T-helper 1 cell treated with Interleukin-12 subunit alpha and Interleukin-12 subunit beta and Interleukin-4 antibody, amounts not matched to agents 30 ng/mL and 1 ng/mL, for 36 hours (primary cell): ENCODE measurements around the gene PHF10. TPM values are rescaled to one million over a fixed set of nuclear protein-coding genes. Genes with fewer than 3 reads are reported as not detected.
"Not testable (repeated sequence)": the region's sequence is repeated elsewhere in the genome, so short reads cannot be mapped to it uniquely, and the experiment has no call there.

Experiments used
- intact Hi-C: fragments of 100-400 bp; cut with micrococcal nuclease; formaldehyde crosslinking; loops from one replicate; pipeline ENCODE4 v1.15.1; 2024
- total RNA-seq: library from RNA; stranded (reverse); gene quantifications from 2 replicates; pipeline ENCODE4 v1.2.3, GENCODE V29; 2022

Gene PHF10
- total RNA-seq, 1 donor from 2014 or later: 53.5 TPM

DNA sequence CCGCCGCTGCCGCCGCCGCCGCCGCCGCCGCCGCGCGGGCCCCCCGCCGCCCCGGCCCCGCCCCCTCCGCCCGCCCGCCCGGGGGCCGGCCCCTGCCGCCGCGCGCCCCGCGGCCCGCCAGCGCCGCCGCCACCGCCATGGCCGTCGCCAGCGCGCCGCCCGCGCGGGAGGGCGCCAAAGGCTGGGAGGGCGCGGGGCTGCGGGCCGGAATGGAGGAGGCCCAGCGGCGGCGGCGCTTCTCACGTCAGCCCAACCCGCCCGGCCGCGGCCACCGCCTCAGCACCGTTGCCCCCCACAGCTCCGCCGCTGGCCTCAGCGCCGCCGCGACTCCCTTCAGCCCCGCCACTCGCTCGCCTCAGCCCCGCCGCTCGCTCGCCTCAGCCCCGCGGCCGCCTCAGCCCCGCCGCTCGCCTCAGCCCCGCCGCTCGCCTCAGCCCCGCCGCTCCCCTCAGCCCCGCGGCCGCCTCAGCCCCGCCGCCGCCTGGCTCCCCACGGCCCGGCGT is 258 bp downstream of the PHF10 start:
- intact Hi-C loops: loop anchor here (1.0 to 10.0 kb wide), 7 partner anchors 22 to 1899 kb away; partner anchors contain the start of genes AFDN, C6orf120, DYNLT2 and ERMARD

GRCh38 chr6:169723200-169723909 is 945 bp downstream of the PHF10 start:
- intact Hi-C loops: loop anchor here (1.0 to 10.0 kb wide), 7 partner anchors 21 to 1899 kb away; partner anchors contain the start of genes AFDN, C6orf120, DYNLT2 and ERMARD

GRCh38 chr6:169722362-169723199 is 1.7 kb downstream of the PHF10 start:
- intact Hi-C loops: loop anchor here (1.0 to 10.0 kb wide), 7 partner anchors 20 to 1898 kb away; partner anchors contain the start of genes AFDN, C6orf120, DYNLT2 and ERMARD

- intact Hi-C loops: loop anchor here (2.0 to 10.0 kb wide), 2 partner anchors 70 to 1896 kb away; partner anchors contain the start of gene AFDN
Measured at GRCh38 chr6:169720207-169720855, 4.0 kb downstream of the PHF10 start.

- intact Hi-C loops: no loop called here
Measured at GRCh38 chr6:169719117-169719516, 5.2 kb downstream of the PHF10 start.

DNA sequence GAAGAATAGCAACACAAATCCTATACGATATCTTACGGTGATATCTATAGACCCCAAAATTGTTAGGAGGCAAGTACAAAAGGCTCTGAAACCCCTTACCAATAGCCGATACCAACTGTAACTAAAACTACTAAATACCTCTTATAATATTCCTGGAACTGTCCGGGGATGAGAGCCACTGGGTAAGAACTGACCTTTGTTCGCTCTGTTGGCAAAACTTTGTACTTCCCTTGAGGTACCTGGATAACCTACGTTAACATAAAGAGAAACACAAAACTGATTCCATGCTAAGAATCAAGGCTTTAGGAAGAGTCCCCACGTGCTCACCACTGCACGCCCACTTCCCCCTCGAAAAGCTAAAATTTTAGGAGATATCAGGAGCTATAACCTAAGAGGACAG is 9.7 kb downstream of the PHF10 start:
- intact Hi-C loops: no loop called here

GRCh38 chr6:169714178-169714577 is 10.1 kb downstream of the PHF10 start:
- intact Hi-C loops: no loop called here

DNA sequence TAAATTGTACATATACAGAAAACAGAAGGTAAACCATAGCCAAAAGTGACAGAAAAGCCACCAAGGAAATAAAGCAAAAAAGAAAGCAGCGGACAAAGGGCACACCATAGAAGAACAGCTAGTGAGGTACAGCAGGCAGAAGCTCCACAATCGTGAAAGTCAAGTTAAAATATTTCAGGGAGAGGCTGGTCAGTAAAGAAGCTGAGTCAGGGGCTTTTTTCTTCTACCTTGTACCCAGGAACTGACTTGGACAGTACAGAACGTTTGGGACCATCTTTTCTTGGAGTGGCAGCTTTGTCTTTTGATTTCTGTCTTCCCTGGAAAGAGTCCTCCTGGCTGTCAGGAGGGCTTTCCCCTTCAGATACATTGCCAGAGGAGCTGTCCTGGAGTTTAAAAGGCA is 14.3 kb downstream of the PHF10 start:
- intact Hi-C loops: no loop called here

DNA sequence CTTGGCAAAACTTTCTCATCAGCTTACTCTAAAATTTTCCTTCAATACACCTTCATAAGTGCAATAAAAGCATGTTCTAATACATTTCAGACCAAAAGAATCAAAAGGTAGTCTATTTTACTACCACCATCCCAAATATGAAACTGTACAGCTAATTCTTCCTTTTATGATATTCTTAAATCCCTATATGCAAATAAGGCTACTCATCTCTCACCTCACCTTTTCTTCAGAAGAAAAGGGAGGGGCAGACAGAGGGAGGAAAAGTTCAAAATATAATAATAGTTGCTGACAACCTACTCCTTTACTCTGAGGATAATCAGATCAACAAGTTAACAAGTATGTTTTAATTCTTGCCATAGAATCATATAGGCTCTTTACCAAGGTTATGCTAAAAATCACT is 15.0 kb downstream of the PHF10 start:
- intact Hi-C loops: no loop called here

DNA sequence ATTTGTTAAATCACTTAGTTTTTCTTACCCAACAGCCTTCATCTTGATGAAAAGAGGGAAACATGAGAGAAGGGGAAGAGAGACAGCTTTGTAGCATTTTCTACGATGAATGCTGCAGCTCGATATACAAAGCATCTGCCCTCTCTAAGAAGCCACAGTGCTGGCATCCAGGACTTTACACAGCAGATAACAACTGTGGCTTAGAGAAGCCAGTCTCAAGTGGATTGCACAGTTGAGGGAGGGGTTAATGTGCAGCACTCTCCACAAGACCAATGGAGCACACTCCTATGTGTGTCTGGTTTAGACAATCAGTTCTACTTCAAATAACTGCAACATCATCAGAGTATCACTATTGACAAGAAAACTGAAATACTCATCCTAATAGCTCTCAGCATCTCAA is 16.5 kb downstream of the PHF10 start:
- intact Hi-C loops: no loop called here

DNA sequence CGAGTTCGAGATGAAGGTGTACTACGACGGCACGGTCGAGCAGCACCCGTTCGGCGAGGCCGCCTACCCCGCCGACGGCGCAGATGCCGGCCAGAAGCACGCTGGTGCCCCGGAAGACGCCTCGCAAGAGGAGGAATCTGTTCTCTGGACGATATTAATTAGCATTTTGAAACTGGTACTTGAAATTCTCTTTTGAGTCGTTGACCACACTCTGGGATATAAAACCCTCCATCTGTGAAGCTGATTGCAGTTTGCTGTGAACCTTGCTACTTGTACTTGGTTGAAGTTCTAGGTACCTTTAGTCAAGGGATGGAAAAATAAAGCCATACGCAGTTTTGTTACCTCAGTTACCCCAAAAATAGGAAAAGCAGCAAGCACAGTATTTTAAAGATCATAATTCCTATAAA is 21.5 kb downstream of the PHF10 start:
- intact Hi-C loops: loop anchor here (1.0 to 5.0 kb wide), 11 partner anchors 20 to 881 kb away; partner anchors contain the start of genes DYNLT2, ERMARD, FAM120B and PDCD2

DNA sequence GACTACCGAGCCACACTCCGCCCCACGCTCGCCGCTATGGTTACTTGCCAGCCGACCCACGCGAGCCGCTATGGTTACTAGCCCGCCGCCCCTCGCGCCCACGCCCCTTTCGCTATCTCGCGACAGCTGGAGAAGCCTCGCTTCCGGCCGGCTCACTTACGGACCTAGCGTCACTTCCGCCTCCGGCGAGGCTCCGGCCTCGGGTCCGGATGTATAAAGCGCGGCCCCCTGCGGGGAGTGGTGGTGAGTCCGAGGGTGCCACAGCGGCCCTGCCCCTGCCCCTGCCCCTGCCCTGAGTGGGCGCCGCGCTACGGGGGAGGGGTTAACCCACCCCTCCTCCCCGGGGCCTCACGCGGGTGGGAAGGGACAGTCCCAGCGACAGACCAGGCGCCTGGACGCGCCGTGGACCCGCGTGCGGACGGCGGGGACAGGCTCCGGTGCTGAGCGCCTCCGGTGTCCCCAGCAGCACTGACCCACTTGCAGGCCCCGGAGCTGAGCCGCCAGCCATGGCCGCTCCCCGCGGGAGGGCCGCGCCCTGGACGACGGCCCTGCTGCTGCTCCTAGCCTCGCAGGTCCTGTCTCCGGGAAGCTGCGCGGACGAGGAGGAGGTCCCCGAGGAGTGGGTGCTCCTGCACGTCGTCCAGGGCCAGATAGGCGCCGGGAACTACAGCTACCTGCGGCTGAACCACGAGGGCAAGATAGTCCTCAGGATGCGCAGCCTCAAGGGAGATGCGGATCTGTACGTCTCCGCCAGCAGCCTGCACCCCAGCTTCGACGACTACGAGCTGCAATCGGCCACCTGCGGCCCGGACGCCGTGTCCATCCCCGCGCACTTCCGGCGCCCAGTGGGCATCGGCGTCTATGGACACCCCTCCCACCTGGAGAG is 22.1 kb downstream of the PHF10 start, which contains the start of the genes C6orf120 and WDR27:
Gene C6orf120, plus strand, starts transcription at position 173 of the 886 bp plus-strand sequence. Its CDS starts 334 bp downstream, at position 507.
Gene WDR27, minus strand, starts transcription at position 76 of the 886 bp plus-strand sequence. CDS start 13,024 bp downstream, outside the sequence.
- intact Hi-C loops: loop anchor here (1.0 to 5.0 kb wide), 11 partner anchors 21 to 882 kb away; partner anchors contain the start of genes DYNLT2, ERMARD, FAM120B and PDCD2

GRCh38 chr6:169701311-169701953 is 22.9 kb downstream of the PHF10 start:
- intact Hi-C loops: loop anchor here (5.0 kb wide), 2 partner anchors 169 to 386 kb away; no protein-coding TSS in a partner anchor

DNA sequence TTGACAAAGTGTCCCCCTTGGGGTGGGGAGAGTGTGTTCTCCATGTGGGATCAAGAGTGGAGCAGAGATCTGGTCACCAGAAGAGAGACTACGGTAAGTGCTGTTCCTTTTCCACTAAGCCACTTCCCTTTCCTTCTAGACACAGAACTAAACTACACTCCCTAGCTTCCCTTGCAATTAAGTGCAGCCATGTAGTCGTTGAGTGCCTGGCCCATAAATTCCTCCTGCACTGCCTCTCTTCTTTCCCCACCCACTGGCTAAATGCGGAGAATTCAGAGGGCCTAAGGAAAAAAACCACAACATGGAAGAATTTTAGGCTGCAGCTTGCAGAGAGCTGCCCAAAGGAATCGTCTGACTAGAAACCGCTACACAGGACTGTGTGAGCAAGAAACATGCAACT is 24.0 kb downstream of the PHF10 start:
- intact Hi-C loops: loop anchor here (5.0 kb wide), 2 partner anchors 168 to 387 kb away; no protein-coding TSS in a partner anchor

GRCh38 chr6:169697115-169697514 is 27.2 kb downstream of the PHF10 start:
- intact Hi-C loops: not testable (repeated sequence)

DNA sequence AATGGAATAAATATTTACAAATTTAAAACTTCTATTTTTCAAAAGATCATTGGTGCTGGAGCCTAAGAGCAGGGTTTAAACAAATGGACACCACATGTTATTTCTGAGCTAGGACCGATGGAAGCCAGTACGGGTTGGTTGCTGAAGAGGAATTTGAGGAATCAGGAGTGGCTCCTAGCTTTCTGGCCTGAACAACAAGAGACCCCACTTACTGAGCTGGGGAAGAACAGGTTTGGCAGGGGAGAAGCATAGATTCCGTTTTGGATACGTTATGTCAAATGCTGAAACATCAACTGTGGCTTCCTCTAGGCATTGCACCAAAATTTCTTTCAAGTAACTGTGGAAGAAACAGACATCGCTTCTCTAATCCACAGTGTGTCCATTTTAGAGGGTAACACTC is 29.2 kb downstream of the PHF10 start:
- intact Hi-C loops: no loop called here

GRCh38 chr6:169692516-169692915 is 31.8 kb downstream of the PHF10 start:
- intact Hi-C loops: no loop called here

DNA sequence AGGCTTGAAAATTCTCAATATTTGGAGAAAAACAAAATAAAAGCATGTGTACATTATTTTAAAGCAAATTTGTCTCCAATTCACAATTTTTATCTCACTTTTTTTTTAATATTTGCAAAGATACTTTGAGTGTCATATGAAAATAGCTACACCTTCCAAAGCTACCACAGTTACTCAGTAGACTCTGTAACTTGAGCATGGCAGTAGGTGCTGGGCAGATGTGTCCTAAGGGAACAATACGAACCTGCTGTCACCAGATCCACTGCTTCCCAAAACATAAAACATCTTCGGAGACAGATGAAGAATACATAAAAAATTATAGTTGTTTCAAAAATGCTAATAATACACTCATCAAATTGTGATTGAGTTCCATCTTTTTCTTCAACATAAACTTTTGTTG is 33.0 kb downstream of the PHF10 start:
- intact Hi-C loops: no loop called here

DNA sequence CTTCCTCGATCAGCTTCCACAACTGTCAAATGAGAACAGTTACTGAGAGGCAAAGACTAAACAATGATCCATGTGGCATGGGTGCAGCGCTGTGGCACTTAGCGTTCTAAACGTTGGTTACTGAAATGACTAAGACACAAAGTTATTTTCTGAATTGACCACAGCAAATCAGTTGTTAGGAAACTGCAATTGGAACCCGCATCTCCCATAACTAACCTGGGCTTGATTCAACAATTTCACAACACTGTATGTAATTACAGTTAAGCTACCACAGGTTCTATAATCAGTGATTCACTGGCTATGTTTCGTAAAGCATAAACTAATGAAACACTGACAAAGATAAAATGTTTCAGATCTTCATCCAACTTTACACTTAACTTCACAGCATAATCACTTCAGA is 35.0 kb downstream of the PHF10 start:
- intact Hi-C loops: no loop called here
